ENCODE results near the gene MYLK4.

The MYLK4 gene

GRCh38 chr6:2797564-2798031 lies 46.9 kb upstream of the MYLK4 start:
- H4K20me1 ChIP-seq (ENCODE audit: control insufficient read depth, insufficient read depth, low read depth, low read length), result no peaks in the 10 kb centered on the region
- H3K36me3 ChIP-seq (ENCODE audit: control insufficient read depth, low read length), result no peaks in the 10 kb centered on the region
- TF ChIP-seq CTCF (IDR thresholded peaks at IDR 0.05; ENCODE audit: low read depth, low read length, poor library complexity, severe bottlenecking) (no peak), EZH2phosphoT487 (IDR thresholded peaks at IDR 0.05; ENCODE audit: borderline replicate concordance, low read length) (no peak)
- no peak overlapping the region for H3K27ac ChIP-seq (ENCODE audit: low read depth, low read length)
- no peak overlapping the region for H3K4me3 ChIP-seq (ENCODE audit: low read length)
- H3K27me3 ChIP-seq (ENCODE audit: control insufficient read depth, low read length), result no peaks in the 10 kb centered on the region
- no peaks in the 10 kb centered on the region for H3K9me3 ChIP-seq (ENCODE audit: control insufficient read depth, insufficient read depth, low read length)
- H3K9me2 ChIP-seq (replicated peaks; ENCODE audit: control insufficient read depth, low read length), result no peaks in the 10 kb centered on the region
- no peaks in the 10 kb centered on the region for H3K79me2 ChIP-seq (ENCODE audit: control insufficient read depth, low read length)
- peaks cover 24% of the 10 kb centered on the region for H3K4me1 ChIP-seq (ENCODE audit: control insufficient read depth, low read length)
- H3F3A ChIP-seq (ENCODE audit: control insufficient read depth, insufficient read depth), result no peaks in the 10 kb centered on the region
- H3K4me2 ChIP-seq (ENCODE audit: low read length), result peak overlapping the region; percentile 18; the same call in 1 of the 2 replicates

GRCh38 chr6:2796861-2797260 lies 46.1 kb upstream of the MYLK4 start:
- H3K9me3 ChIP-seq (ENCODE audit: control insufficient read depth, insufficient read depth, low read length), result no peaks in the 10 kb centered on the region
- no peaks in the 10 kb centered on the region for H3K79me2 ChIP-seq (ENCODE audit: control insufficient read depth, low read length)
- no peak overlapping the region for H3K4me3 ChIP-seq (ENCODE audit: low read length)
- H3K27ac ChIP-seq (ENCODE audit: low read depth, low read length), result no peak overlapping the region
- H3K27me3 ChIP-seq (ENCODE audit: control insufficient read depth, low read length), result no peaks in the 10 kb centered on the region
- TF ChIP-seq CTCF (IDR thresholded peaks at IDR 0.05; ENCODE audit: low read depth, low read length, poor library complexity, severe bottlenecking) (no peak), EZH2phosphoT487 (IDR thresholded peaks at IDR 0.05; ENCODE audit: borderline replicate concordance, low read length) (no peak)
- no peaks in the 10 kb centered on the region for H3K36me3 ChIP-seq (ENCODE audit: control insufficient read depth, low read length)
- no peaks in the 10 kb centered on the region for H3F3A ChIP-seq (ENCODE audit: control insufficient read depth, insufficient read depth)
- peaks cover 24% of the 10 kb centered on the region for H3K4me1 ChIP-seq (ENCODE audit: control insufficient read depth, low read length)
- H3K9me2 ChIP-seq (replicated peaks; ENCODE audit: control insufficient read depth, low read length), result no peaks in the 10 kb centered on the region
- no peaks in the 10 kb centered on the region for H4K20me1 ChIP-seq (ENCODE audit: control insufficient read depth, insufficient read depth, low read depth, low read length)
- no peak overlapping the region for H3K4me2 ChIP-seq (ENCODE audit: low read length)

DNA sequence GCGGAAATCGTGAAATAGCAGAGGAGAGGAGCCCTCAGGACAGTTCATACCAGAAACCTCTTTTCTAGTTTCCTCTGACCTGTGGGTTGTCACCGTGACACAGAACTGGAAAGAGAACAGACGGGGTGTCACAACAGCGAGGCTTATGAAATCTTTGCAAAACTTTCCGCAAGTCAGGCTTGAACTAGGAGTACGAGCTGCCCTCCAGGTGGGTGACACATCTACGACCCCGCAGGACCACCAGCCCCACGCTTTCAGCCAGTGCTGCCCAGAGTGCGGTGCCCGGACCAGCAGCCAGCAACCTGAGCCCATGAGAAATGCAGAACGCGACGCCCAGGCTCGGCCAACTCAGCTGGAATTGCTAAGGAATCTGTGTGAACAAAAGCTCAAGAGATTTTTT lies 45.2 kb upstream of the MYLK4 start:
- Histone ChIP-seq H3K79me2 (ENCODE audit: control insufficient read depth, low read length) (peaks cover 2% of the 10 kb centered on the region; the same call in 1 of the 2 replicates), H3K9me2 (replicated peaks; ENCODE audit: control insufficient read depth, low read length) (no peaks in the 10 kb centered on the region), H4K20me1 (ENCODE audit: control insufficient read depth, insufficient read depth, low read depth, low read length) (no peaks in the 10 kb centered on the region), H3K36me3 (ENCODE audit: control insufficient read depth, low read length) (peaks cover 2% of the 10 kb centered on the region; the same call in 1 of the 2 replicates), H3K4me3 (ENCODE audit: low read length) (no peak overlapping the region), H3K4me1 (ENCODE audit: control insufficient read depth, low read length) (peaks cover 26% of the 10 kb centered on the region), H3F3A (ENCODE audit: control insufficient read depth, insufficient read depth) (peaks cover under 1% of the 10 kb centered on the region; the same call in 1 of the 2 replicates), H3K4me2 (ENCODE audit: low read length) (no peak overlapping the region), H3K9me3 (ENCODE audit: control insufficient read depth, insufficient read depth, low read length) (no peaks in the 10 kb centered on the region), H3K27me3 (ENCODE audit: control insufficient read depth, low read length) (no peaks in the 10 kb centered on the region), H3K27ac (ENCODE audit: low read depth, low read length) (no peak overlapping the region)
- TF ChIP-seq CTCF (IDR thresholded peaks at IDR 0.05; ENCODE audit: low read depth, low read length, poor library complexity, severe bottlenecking), result no peak
- TF ChIP-seq EZH2phosphoT487 (IDR thresholded peaks at IDR 0.05; ENCODE audit: borderline replicate concordance, low read length), result no peak
